Trophoblast cell (in vitro differentiated cells and primary cell): ENCODE results near the gene ATP6V0A1.

Source experiments
- DNase-seq, 2 donors: peaks; one replicate each; pipeline ENCODE4 v3.0.0-alpha.2; 2016
- H2AFZ ChIP-seq: 2 replicates; pipeline ENCODE4 v1.6.1; 2013; ENCODE audit warnings: low read length, moderate library complexity, mild to moderate bottlenecking; ENCODE audit not compliant: insufficient read depth, poor library complexity
- H2AK5ac ChIP-seq: 2 replicates; pipeline ENCODE4 v1.6.1; 2013; ENCODE audit warnings: mild to moderate bottlenecking, low read length
- H2BK120ac ChIP-seq: 2 replicates; pipeline ENCODE4 v1.6.1; 2013; ENCODE audit warnings: low read length, mild to moderate bottlenecking, moderate library complexity; ENCODE audit not compliant: insufficient read depth, poor library complexity
- H2BK12ac ChIP-seq: 2 replicates; pipeline ENCODE4 v1.6.1; 2013; ENCODE audit warnings: mild to moderate bottlenecking, low read length, moderate library complexity
- H2BK5ac ChIP-seq: 2 replicates; pipeline ENCODE4 v1.6.1; 2013; ENCODE audit warnings: low read length, low read depth, moderate library complexity, mild to moderate bottlenecking; ENCODE audit not compliant: poor library complexity
- H3K14ac ChIP-seq: 2 replicates; pipeline ENCODE4 v1.6.1; 2013; ENCODE audit warnings: mild to moderate bottlenecking, low read length
- H3K18ac ChIP-seq: 2 replicates; pipeline ENCODE4 v1.6.1; 2013; ENCODE audit warnings: mild to moderate bottlenecking, low read length
- H3K23ac ChIP-seq: 2 replicates; pipeline ENCODE4 v1.6.1; 2013; ENCODE audit warnings: low read length
- H3K27ac ChIP-seq: 2 replicates; pipeline ENCODE4 v1.5.1; 2013; ENCODE audit warnings: low read depth, mild to moderate bottlenecking, inconsistent platforms, low read length, moderate library complexity
- H3K27me3 ChIP-seq: 2 replicates; pipeline ENCODE4 v1.6.1; 2013; ENCODE audit warnings: inconsistent platforms, mild to moderate bottlenecking, low read length, moderate library complexity; ENCODE audit not compliant: insufficient read depth
- H3K36me3 ChIP-seq, 2 experiments: 1 replicate in 1 of 2; 2 replicates in 1 of 2; pipeline ENCODE4 v1.6.1; 2013; ENCODE audit warnings: low read length in 2 of 2, mild to moderate bottlenecking in 2 of 2, moderate library complexity in 1 of 2; ENCODE audit not compliant: insufficient read depth in 2 of 2, control insufficient read depth in 1 of 2
- H3K4ac ChIP-seq: 2 replicates; pipeline ENCODE4 v1.6.1; 2013; ENCODE audit warnings: low read depth, mild to moderate bottlenecking, low read length, moderate library complexity
- H3K4me1 ChIP-seq, 2 experiments: 1 replicate in 1 of 2; 2 replicates in 1 of 2; pipeline ENCODE4 v1.6.1; 2013; ENCODE audit warnings: low read length in 2 of 2, mild to moderate bottlenecking in 2 of 2, moderate library complexity in 1 of 2; ENCODE audit not compliant: insufficient read depth in 2 of 2, control insufficient read depth in 1 of 2
- H3K4me2 ChIP-seq: 2 replicates; pipeline ENCODE4 v1.6.1; 2013; ENCODE audit warnings: inconsistent platforms, mild to moderate bottlenecking, low read length, moderate library complexity
- H3K4me3 ChIP-seq: 2 replicates; pipeline ENCODE4 v1.5.1; 2013; ENCODE audit warnings: mild to moderate bottlenecking, low read depth, low read length, inconsistent platforms
- H3K79me1 ChIP-seq: one replicate; pipeline ENCODE4 v1.6.1; 2013; ENCODE audit warnings: low read length
- H3K79me2 ChIP-seq: 2 replicates; pipeline ENCODE4 v1.6.1; 2013; ENCODE audit warnings: low read length, mild to moderate bottlenecking; ENCODE audit not compliant: control insufficient read depth, insufficient read depth, poor library complexity
- H3K9ac ChIP-seq: 2 replicates; pipeline ENCODE4 v1.6.1; 2013; ENCODE audit warnings: mild to moderate bottlenecking, low read length
- H3K9me3 ChIP-seq: 2 replicates; pipeline ENCODE4 v1.6.1; 2013; ENCODE audit warnings: low read depth, mild to moderate bottlenecking, control low read depth, inconsistent platforms, low read length; ENCODE audit not compliant: insufficient read depth
- H4K12ac ChIP-seq: 2 replicates; pipeline ENCODE4 v1.6.1; 2013; ENCODE audit warnings: low read depth, mild to moderate bottlenecking, low read length, moderate library complexity
- H4K8ac ChIP-seq: 2 replicates; pipeline ENCODE4 v1.6.1; 2013; ENCODE audit warnings: low read depth, mild to moderate bottlenecking, low read length, moderate library complexity
- H4K91ac ChIP-seq: one replicate; pipeline ENCODE4 v1.6.1; 2013; ENCODE audit warnings: low read depth, mild to moderate bottlenecking, low read length, moderate library complexity
- WGBS: extraction: QIAGEN DNeasy Blood & Tissue Kit; methylation state at CpG from one replicate; pipeline ENCODE4 v1.1.7; 2013; ENCODE audit warnings: missing lambda C conversion rate; ENCODE audit not compliant: insufficient read length, insufficient coverage; ENCODE audit errors: extremely low coverage; 5-methylcytosine and 5-hydroxymethylcytosine counted together

ATP6V0A1 gene

DNA sequence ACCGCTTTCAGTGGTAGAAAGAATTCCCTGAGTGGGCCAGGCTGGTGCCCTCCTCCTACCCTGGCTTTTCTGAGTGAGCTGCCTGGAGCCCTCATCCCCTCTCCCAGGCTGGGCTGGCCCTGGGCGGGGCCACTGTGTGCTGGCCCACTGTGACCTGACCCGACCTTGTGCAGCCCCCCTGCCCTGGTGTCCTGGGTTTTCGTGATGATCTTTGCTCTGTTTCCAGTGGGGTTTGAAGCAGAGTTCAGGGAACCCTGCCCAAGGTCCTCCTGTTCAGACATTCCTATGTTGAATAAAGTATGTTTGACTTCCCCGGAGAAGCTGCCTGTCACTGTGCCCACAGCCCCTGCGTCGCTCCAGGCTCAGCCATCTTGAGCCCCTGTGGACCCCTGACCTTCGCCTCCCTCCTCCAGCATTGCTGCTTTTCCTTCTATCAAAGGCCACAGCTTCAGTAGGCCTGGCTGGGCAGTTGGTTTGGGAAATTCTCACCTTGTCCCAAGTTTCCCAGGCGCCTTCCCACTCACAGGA is 63.6 kb downstream of the ATP6V0A1 start:
- Histone ChIP-seq H3K27ac (no peak overlapping the region), H2BK120ac (no peak overlapping the region), H3K4me2 (no peak overlapping the region), H4K91ac (peak overlapping the region; percentile 87), H3K14ac (peak overlapping the region; percentile 2), H3K9me3 (no peaks in the 10 kb centered on the region), H3K36me3 (peaks cover 13 to 16% of the 10 kb centered on the region in 2 experiments), H3K23ac (no peak overlapping the region), H2BK12ac (peak overlapping the region; percentile 94), H2BK5ac (peak overlapping the region; percentile 2), H2AK5ac (peak overlapping the region; percentile 8), H2AFZ (no peak overlapping the region), H3K27me3 (no peaks in the 10 kb centered on the region), H3K79me2 (peaks cover 3% of the 10 kb centered on the region), H3K4ac (no peak overlapping the region), H4K12ac (no peak overlapping the region), H3K18ac (peak overlapping the region; percentile 32), H3K79me1 (peaks cover 34% of the 10 kb centered on the region), H3K9ac (no peak overlapping the region), H3K4me3 (no peak overlapping the region), H3K4me1 (peaks cover 46 to 47% of the 10 kb centered on the region in 2 experiments), H4K8ac (no peak overlapping the region)
- no peak for DNase-seq
- WGBS = no CpG with 5 or more reads among the region's 9 CpGs

DNA sequence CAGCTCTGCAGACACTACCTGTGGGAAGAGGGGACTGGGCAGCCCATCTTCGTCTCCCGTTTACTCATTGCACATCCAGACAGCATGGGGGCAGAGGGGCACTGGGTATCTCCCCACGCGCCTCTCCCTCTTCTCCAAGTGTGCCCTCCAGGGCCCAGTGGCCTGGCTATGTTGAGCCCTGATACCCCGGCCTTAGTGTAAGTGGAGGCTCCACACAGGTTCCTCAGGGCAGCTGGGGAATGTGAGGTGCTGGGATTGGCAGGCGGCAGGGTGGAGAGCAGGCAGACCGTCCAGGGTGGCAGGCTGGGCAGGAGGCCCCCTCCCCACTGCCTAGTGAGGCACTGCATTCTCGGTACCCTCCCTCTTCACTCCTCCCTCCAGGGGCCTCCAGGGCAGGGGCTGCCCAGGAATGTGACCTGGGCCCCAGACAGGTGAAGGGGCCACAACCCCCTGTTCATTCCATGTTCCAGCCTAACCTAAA is 64.2 kb downstream of the ATP6V0A1 start:
- H2BK120ac ChIP-seq = no peak overlapping the region
- H3K27ac ChIP-seq = no peak overlapping the region
- no peak overlapping the region for H3K23ac ChIP-seq
- H3K4me2 ChIP-seq = no peak overlapping the region
- H2BK5ac ChIP-seq = no peak overlapping the region
- peaks cover 3% of the 10 kb centered on the region for H3K79me2 ChIP-seq
- H3K4me3 ChIP-seq = no peak overlapping the region
- no peak for DNase-seq
- H3K36me3 ChIP-seq = peaks cover 13 to 16% of the 10 kb centered on the region in 2 experiments
- H3K79me1 ChIP-seq = peaks cover 34% of the 10 kb centered on the region
- H3K4me1 ChIP-seq = peaks cover 46 to 47% of the 10 kb centered on the region in 2 experiments
- no peak overlapping the region for H3K9ac ChIP-seq
- no CpG with 5 or more reads among the region's 8 CpGs for WGBS
- no peak overlapping the region for H3K4ac ChIP-seq
- no peak overlapping the region for H4K12ac ChIP-seq
- H3K14ac ChIP-seq = peak overlapping the region; percentile 2
- H3K18ac ChIP-seq = no peak overlapping the region
- peak overlapping the region; percentile 20 for H4K91ac ChIP-seq
- H4K8ac ChIP-seq = no peak overlapping the region
- H3K27me3 ChIP-seq = no peaks in the 10 kb centered on the region
- H3K9me3 ChIP-seq = no peaks in the 10 kb centered on the region
- H2AK5ac ChIP-seq = peak overlapping the region; percentile 8
- H2AFZ ChIP-seq = no peak overlapping the region
- H2BK12ac ChIP-seq = no peak overlapping the region

DNA sequence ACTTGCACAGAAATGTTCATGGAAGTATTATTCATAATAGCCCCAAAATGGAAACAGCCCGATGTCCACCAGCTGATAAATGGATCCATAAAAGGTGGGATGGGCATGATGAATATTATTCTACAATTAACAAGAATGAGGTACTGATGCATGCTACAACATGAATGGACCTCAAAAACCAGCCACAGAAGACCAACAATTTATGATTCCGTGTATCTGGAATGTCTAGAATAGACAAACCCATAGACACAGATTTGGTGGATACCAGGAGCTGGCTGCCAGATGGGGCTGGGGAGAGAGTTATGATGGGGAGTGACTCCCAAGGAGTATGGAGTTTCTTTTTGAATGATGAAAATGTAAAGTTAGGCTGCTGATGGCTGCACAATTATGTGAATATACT is 66.5 kb downstream of the ATP6V0A1 start:
- Histone ChIP-seq H3K23ac (no peak overlapping the region), H2BK12ac (no peak overlapping the region)
- no CpG with 5 or more reads among the region's 2 CpGs for WGBS

DNA sequence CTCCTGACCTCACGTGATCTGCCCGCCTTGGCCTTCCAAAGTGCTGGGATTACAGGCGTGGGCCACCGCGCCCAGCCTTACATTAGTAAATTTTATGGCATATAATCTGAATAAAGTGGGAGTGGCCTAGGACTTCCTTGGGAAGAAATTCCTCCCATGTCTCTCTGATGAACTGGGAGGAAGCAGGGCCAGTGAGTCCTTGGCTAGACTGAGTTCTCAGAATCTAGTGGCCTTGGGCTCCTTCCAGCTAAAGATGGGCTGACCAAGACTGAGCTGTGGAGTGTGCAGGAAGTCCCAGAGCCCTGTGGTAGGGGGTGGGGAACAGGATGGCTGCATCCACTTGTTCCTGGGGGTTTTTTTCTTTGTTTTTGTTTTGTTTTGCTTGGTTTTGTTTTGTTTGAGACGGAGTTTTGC is 67.4 kb downstream of the ATP6V0A1 start:
- H3K23ac ChIP-seq = no peak overlapping the region
- H2AK5ac ChIP-seq = no peak overlapping the region
- no peak overlapping the region for H3K27ac ChIP-seq
- no peak overlapping the region for H4K8ac ChIP-seq
- H3K79me2 ChIP-seq = peaks cover 2% of the 10 kb centered on the region
- H3K4me3 ChIP-seq = no peak overlapping the region
- no peaks in the 10 kb centered on the region for H3K27me3 ChIP-seq
- no CpG with 5 or more reads among the region's 6 CpGs for WGBS
- H3K9me3 ChIP-seq = peaks cover 2% of the 10 kb centered on the region
- H3K18ac ChIP-seq = no peak overlapping the region
- no peak overlapping the region for H2AFZ ChIP-seq
- H2BK5ac ChIP-seq = no peak overlapping the region
- peaks cover 20 to 21% of the 10 kb centered on the region in 2 experiments for H3K4me1 ChIP-seq
- no peak overlapping the region for H3K4me2 ChIP-seq
- no peak for DNase-seq
- no peak overlapping the region for H3K14ac ChIP-seq
- peaks cover 11 to 14% of the 10 kb centered on the region in 2 experiments for H3K36me3 ChIP-seq
- no peak overlapping the region for H4K91ac ChIP-seq
- no peak overlapping the region for H2BK12ac ChIP-seq
- no peak overlapping the region for H4K12ac ChIP-seq
- H3K79me1 ChIP-seq = peaks cover 15% of the 10 kb centered on the region
- no peak overlapping the region for H2BK120ac ChIP-seq
- no peak overlapping the region for H3K9ac ChIP-seq
- no peak overlapping the region for H3K4ac ChIP-seq

More for the DNA sequence above, 66.5 kb downstream of the ATP6V0A1 start:
- Histone ChIP-seq H3K79me1 (peaks cover 20% of the 10 kb centered on the region), H3K9me3 (peaks cover 2% of the 10 kb centered on the region), H3K14ac (no peak overlapping the region), H3K79me2 (peaks cover 3% of the 10 kb centered on the region), H3K27me3 (no peaks in the 10 kb centered on the region), H3K9ac (no peak overlapping the region), H2AK5ac (no peak overlapping the region), H3K27ac (no peak overlapping the region), H4K91ac (no peak overlapping the region), H3K18ac (no peak overlapping the region), H4K12ac (no peak overlapping the region), H3K4me3 (no peak overlapping the region), H3K4ac (no peak overlapping the region), H2BK120ac (no peak overlapping the region), H4K8ac (no peak overlapping the region), H3K4me1 (peaks cover 27% of the 10 kb centered on the region in 2 experiments), H2AFZ (no peak overlapping the region), H2BK5ac (no peak overlapping the region), H3K4me2 (no peak overlapping the region), H3K36me3 (peaks cover 13 to 16% of the 10 kb centered on the region in 2 experiments)
- DNase-seq = no peak
